ENCODE data around the gene KIAA1549. TPM values are rescaled to one million over a fixed set of nuclear protein-coding genes. Genes with fewer than 3 reads are reported as not detected.

KIAA1549 gene
- total and polyA plus RNA-seq, 2 of the 8 experiments (the other 6 are each of a cell fraction or from before 2014, with no cell fraction given) = 6.5 to 17.3 TPM

DNA sequence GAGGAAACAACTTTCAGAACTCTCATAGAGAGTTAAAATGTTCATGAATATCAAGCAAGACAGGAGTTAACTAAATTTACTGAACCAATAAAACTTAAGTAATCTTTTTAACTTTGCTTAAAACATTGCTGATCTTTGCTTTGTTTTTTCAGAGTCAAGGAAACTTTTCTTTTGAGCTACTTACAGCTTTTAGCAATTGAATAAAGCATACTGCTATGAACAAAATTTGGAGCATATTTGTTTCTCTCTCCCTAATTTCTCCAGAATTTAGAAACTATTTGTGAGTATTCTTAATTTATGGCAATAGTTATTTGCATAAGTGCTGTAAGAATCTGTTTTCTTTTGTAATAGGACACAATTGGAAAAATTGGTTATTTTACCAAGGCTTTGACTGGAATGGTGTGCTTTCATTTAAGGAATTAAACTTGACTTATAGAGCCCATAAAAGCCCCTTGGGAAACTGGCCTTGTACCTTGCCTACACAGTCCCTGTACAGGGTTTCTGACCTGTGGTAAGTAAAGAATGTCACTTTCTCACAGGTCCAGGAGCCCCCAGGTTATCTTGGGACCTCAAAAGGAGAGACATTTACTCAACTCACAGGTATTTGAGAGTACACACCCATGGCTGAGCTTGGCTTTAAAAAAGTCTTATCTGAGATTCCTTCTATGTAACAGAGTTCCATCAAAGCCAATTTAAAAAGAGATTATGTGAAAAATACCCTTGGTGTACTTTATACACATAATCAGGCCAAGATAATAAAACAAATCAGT lies 23.3 kb upstream of the KIAA1549 start (continued):
- TF ChIP-seq, protein P1, sequence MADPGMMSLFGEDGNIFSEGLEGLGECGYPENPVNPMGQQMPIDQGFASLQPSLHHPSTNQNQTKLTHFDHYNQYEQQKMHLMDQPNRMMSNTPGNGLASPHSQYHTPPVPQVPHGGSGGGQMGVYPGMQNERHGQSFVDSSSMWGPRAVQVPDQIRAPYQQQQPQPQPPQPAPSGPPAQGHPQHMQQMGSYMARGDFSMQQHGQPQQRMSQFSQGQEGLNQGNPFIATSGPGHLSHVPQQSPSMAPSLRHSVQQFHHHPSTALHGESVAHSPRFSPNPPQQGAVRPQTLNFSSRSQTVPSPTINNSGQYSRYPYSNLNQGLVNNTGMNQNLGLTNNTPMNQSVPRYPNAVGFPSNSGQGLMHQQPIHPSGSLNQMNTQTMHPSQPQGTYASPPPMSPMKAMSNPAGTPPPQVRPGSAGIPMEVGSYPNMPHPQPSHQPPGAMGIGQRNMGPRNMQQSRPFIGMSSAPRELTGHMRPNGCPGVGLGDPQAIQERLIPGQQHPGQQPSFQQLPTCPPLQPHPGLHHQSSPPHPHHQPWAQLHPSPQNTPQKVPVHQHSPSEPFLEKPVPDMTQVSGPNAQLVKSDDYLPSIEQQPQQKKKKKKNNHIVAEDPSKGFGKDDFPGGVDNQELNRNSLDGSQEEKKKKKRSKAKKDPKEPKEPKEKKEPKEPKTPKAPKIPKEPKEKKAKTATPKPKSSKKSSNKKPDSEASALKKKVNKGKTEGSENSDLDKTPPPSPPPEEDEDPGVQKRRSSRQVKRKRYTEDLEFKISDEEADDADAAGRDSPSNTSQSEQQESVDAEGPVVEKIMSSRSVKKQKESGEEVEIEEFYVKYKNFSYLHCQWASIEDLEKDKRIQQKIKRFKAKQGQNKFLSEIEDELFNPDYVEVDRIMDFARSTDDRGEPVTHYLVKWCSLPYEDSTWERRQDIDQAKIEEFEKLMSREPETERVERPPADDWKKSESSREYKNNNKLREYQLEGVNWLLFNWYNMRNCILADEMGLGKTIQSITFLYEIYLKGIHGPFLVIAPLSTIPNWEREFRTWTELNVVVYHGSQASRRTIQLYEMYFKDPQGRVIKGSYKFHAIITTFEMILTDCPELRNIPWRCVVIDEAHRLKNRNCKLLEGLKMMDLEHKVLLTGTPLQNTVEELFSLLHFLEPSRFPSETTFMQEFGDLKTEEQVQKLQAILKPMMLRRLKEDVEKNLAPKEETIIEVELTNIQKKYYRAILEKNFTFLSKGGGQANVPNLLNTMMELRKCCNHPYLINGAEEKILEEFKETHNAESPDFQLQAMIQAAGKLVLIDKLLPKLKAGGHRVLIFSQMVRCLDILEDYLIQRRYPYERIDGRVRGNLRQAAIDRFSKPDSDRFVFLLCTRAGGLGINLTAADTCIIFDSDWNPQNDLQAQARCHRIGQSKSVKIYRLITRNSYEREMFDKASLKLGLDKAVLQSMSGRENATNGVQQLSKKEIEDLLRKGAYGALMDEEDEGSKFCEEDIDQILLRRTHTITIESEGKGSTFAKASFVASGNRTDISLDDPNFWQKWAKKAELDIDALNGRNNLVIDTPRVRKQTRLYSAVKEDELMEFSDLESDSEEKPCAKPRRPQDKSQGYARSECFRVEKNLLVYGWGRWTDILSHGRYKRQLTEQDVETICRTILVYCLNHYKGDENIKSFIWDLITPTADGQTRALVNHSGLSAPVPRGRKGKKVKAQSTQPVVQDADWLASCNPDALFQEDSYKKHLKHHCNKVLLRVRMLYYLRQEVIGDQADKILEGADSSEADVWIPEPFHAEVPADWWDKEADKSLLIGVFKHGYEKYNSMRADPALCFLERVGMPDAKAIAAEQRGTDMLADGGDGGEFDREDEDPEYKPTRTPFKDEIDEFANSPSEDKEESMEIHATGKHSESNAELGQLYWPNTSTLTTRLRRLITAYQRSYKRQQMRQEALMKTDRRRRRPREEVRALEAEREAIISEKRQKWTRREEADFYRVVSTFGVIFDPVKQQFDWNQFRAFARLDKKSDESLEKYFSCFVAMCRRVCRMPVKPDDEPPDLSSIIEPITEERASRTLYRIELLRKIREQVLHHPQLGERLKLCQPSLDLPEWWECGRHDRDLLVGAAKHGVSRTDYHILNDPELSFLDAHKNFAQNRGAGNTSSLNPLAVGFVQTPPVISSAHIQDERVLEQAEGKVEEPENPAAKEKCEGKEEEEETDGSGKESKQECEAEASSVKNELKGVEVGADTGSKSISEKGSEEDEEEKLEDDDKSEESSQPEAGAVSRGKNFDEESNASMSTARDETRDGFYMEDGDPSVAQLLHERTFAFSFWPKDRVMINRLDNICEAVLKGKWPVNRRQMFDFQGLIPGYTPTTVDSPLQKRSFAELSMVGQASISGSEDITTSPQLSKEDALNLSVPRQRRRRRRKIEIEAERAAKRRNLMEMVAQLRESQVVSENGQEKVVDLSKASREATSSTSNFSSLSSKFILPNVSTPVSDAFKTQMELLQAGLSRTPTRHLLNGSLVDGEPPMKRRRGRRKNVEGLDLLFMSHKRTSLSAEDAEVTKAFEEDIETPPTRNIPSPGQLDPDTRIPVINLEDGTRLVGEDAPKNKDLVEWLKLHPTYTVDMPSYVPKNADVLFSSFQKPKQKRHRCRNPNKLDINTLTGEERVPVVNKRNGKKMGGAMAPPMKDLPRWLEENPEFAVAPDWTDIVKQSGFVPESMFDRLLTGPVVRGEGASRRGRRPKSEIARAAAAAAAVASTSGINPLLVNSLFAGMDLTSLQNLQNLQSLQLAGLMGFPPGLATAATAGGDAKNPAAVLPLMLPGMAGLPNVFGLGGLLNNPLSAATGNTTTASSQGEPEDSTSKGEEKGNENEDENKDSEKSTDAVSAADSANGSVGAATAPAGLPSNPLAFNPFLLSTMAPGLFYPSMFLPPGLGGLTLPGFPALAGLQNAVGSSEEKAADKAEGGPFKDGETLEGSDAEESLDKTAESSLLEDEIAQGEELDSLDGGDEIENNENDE (IDR thresholded peaks at IDR 0.05; ENCODE audit: insufficient replicate concordance, low read length) = no peak
- TF ChIP-seq HDAC2 (IDR thresholded peaks at IDR 0.05; ENCODE audit: borderline replicate concordance in 1 of 2, low read depth in 2 of 2, low read length in 2 of 2) = no peak

Data from H1 (cell line).